Raji (cell line): ENCODE measurements around the gene TMEM54.

Experiments
- POLR2A ChIP-seq: IDR thresholded peaks from 2 replicates; pipeline ENCODE4 v1.6.1; 2011; ENCODE audit warnings: low read depth, low read length, control low read depth; ENCODE audit not compliant: insufficient read depth

The TMEM54 gene

GRCh38 chr1:32902535-32902920, 1.3 kb upstream of the TMEM54 start:
- no peak for TF ChIP-seq POLR2A

DNA sequence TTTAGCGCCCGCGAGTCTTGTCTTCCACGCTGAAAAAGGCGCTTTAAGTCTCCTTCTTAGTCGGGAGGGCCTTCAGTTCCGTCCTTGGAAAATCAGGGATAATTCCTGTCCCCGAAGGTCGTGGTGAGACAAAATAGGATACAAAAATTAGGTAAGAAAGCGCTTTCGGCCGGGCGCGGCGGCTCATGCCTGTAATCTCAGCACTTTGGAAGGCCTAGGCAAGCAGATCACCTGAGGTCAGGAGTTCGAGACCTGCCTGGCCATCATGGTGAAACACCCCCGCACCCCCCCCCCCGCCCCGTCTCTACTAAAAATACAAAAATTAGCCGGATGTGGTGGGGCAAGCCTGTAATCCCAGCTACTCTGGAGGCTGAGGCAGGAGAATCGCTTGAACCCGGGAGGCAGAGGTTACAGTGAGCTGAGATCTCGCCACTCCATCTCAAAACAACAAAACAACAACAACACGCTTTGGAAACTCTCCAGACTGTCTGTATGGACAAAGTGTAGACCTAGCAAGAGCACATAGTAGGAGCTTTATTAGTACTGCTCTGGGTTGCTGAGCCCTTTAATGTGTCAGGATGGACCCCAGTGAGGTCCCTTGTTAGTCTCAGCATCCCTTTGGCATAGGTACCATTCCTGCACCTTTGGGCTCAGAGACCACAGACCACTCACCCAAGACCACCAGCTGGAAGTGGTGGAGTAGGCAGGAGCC, 790 bp upstream of the TMEM54 start:
- no peak for TF ChIP-seq POLR2A

DNA sequence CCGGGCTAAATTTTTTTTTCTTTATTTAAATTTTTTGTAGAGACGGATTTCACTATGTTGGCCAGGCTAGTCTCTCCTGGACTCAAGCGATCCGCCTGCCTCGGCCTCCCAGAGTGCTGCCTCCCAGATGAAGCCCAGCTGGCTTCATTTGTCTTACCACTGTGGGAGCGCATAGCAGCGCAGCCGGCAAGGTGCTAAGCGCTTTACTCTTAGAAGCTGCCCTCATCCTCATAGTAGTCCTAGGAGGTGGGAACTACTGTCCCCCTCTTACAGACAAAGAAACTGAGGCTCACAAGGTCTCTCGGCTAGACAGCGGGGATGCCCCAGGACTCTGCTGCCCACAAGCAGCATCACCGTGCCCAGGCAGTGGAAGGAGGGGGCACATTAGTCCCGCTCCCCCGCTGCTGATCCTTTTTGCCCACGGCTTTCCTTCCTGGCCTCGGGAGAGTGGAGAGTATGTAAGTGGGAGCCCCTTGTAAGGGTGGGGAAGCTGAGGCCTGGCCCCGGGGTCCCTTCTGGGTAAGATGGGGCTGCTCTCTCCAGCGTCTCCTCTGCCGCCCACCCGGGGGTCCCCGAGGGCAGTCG, 726 bp downstream of the TMEM54 start:
- no peak for TF ChIP-seq POLR2A

GRCh38 chr1:32899586-32900296, 1.4 kb downstream of the TMEM54 start:
- TF ChIP-seq POLR2A: no peak

GRCh38 chr1:32898958-32899357, 2.2 kb downstream of the TMEM54 start:
- TF ChIP-seq POLR2A: no peak

- no peak for TF ChIP-seq POLR2A
Measured at GRCh38 chr1:32898056-32898455, 3.1 kb downstream of the TMEM54 start.

DNA sequence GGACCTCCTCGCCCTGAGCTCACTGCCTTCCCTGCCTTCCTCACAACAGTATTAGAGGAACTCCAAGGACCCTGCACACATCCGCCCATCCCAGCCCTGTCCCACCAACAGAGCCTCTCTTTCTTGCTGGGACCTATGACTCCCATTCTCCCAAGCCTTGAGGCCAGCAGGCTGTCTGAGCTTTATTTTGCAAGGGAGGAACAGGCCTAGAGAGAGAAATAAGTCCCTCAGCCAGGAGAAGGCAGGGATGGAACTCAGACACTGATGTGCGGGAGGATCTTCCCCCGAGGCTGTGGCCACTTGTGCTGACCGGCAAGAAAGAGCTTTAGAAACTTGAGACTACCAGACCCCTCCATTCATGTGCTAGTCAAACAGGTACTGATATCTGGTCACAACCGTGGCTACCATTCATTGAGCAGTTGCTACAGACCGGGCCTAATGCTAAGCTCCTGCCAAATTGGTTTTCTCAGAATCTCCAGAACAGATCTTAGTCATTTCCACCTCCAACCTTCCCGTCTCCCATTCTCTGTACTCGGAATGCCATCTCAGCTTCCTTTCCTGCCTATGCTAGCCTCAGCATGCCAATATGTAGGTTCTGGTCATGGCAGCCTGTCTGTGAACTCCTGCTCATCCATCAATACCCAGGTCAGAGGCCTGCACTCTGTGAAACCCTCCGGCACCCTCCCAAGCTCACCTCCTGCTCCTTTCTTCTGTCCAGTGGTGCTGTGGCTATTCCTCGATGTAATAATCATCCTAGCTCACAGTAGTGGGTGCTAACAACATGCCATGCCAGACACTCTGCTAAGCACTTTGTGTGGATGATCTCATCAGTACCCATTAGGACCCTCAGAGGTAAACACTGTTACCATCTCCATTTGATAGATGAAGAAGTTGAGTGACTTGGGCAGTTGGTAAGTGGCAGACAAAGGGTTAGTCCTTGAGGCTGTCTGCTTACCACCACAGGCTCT, 3.8 kb downstream of the TMEM54 start:
- TF ChIP-seq POLR2A: no peak

- no peak for TF ChIP-seq POLR2A
Measured at GRCh38 chr1:32896451-32896850, 4.7 kb downstream of the TMEM54 start.

DNA sequence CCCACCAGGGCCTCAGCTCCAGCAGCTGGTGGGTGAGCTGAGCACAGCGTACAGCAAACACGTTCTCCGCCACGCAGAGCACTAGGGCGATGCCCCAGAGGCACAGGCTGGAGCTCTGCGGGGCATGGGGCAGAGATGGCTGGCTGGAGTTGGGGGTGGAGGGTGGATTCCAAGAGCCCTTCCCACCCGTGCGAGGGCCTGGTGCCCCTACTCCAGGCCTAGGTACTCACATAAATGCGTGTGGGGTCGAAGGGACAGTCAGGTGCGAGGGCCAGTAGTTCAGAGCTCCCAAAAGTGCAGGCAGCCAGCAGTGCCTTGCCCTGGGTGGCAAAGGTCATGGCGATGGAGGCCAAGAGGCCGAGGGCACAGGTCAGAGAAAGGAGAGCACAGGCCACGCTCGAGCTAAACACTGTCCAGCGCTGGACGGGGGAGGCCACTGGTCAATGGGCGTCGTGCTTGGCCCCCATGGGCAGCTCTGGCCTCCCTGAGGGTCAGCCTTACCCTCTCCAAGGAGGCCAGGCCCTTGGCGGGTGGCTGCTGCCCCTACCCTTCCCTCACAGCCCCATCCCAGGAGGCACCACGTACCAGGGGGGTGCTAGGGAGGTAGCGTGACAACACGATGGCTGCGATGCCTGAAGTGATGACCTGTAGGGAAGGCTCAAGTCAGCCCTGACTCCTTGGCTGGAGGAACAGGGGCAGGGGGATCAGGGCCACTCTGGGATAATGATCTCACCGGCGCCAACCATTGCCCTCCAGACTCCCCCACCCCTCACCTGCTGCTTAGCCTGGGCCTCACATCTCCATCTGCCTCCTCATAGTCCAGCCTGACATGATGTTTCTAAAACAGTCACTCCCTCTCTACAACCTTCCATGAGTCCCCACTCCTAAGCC, 5.6 kb downstream of the TMEM54 start:
- no peak for TF ChIP-seq POLR2A

GRCh38 chr1:32894681-32895080, 6.5 kb downstream of the TMEM54 start:
- TF ChIP-seq POLR2A: no peak

GRCh38 chr1:32894019-32894600, 7.1 kb downstream of the TMEM54 start:
- no peak for TF ChIP-seq POLR2A

DNA sequence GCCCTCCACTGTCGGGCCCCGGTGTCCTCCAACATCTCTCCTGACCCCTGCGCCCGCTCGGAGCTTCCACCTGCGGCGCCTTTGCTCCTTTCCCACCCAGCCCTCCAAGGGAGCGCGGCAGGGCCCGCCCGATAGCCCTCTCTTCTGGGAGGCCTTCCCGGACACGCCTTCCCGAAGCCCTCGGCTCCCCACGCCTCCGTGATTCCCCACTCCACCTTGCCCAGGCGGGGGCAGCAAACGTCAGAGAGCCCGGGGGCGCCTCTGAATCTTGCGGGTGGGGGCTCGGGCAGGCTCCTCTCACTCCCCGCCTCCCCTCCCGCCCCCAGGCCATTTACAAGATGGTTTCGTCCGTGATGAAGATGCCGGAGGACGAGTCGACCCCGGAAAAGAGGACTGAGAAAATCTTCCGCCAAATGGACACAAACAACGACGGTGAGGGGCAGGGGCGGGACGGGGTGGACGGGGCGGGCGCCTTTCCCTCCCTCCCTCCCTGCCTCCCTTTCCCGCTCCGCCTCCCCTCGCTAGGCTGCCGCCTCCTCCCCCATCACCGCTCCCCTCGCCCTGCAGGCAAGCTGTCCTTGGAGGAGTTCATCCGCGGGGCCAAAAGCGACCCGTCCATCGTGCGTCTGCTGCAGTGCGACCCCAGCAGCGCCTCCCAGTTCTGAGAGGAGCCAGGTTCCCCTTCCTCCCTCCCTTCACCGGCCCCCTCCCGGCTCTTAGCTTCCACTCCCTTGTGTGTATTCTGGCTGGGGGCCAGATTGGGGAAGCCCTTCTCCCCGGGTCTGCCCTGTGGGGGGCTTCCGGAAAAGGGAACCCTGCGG, 7.8 kb downstream of the TMEM54 start:
- no peak for TF ChIP-seq POLR2A

- no peak for TF ChIP-seq POLR2A
Measured at GRCh38 chr1:32892368-32893197, 8.6 kb downstream of the TMEM54 start.

GRCh38 chr1:32891630-32892029, 9.6 kb downstream of the TMEM54 start:
- TF ChIP-seq POLR2A: no peak
